Astrocyte (in vitro differentiated cells and primary cell): ENCODE data around the gene CERS6.

ENCODE experiments used
- EZH2 ChIP-seq: IDR thresholded peaks from 2 replicates; pipeline ENCODE4 v1.6.1; 2012; ENCODE audit warnings: mild to moderate bottlenecking, low read length, inconsistent platforms; ENCODE audit not compliant: insufficient read depth
- TF ChIP-seq, protein P1 (sequence below): IDR thresholded peaks from 2 replicates; pipeline ENCODE4 v1.5.1; 2011; ENCODE audit warnings: low read depth, mild to moderate bottlenecking, inconsistent platforms, low read length, moderate library complexity; ENCODE audit not compliant: insufficient read depth

DNA sequence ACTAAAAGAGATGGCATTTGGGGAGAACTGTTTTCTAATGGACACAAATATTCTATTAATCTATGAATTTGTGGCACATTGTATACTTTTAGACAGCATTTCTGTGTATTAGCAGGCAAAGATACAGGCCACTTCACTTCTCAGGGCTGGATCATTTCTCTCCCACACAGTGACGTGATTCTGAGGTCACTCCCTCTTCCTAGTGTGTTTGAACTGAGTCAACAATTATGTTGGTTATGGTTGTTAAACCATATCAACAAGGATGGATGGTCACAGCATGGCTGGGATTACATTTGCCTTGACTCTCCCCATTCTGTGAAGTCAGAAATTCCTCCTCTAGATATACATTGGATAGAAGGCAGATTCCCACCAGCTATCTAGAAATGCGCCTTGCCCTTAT, 358.0 kb downstream of the CERS6 start:
- TF ChIP-seq, protein P1, sequence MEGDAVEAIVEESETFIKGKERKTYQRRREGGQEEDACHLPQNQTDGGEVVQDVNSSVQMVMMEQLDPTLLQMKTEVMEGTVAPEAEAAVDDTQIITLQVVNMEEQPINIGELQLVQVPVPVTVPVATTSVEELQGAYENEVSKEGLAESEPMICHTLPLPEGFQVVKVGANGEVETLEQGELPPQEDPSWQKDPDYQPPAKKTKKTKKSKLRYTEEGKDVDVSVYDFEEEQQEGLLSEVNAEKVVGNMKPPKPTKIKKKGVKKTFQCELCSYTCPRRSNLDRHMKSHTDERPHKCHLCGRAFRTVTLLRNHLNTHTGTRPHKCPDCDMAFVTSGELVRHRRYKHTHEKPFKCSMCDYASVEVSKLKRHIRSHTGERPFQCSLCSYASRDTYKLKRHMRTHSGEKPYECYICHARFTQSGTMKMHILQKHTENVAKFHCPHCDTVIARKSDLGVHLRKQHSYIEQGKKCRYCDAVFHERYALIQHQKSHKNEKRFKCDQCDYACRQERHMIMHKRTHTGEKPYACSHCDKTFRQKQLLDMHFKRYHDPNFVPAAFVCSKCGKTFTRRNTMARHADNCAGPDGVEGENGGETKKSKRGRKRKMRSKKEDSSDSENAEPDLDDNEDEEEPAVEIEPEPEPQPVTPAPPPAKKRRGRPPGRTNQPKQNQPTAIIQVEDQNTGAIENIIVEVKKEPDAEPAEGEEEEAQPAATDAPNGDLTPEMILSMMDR: no peak
- no peak for TF ChIP-seq EZH2
